HEK293 (cell line): ENCODE measurements around the gene ZNF664.

Experiments
- GLIS1 ChIP-seq: fragments of 450-650 bp; formaldehyde crosslinking; IDR thresholded peaks from 2 replicates; pipeline ENCODE4 v1.5.1; 2016; ENCODE audit warnings: missing biosample characterization, missing genetic modification characterization
- ZBTB8A ChIP-seq: fragments of 450-650 bp; formaldehyde crosslinking; IDR thresholded peaks from 2 replicates; pipeline ENCODE4 v1.5.1; 2016; ENCODE audit warnings: missing biosample characterization, missing genetic modification characterization
- ZNF530 ChIP-seq: fragments of 450-650 bp; formaldehyde crosslinking; IDR thresholded peaks from 2 replicates; pipeline ENCODE4 v1.5.1; 2016; ENCODE audit warnings: low read depth, missing biosample characterization, missing genetic modification characterization
- TF ChIP-seq, protein P1 (sequence below): fragments of 450-650 bp; formaldehyde crosslinking; IDR thresholded peaks from 2 replicates; pipeline ENCODE4 v1.5.1; 2016; ENCODE audit warnings: missing biosample characterization, missing genetic modification characterization
- TF ChIP-seq, protein P2 (sequence below): sonication (generic); formaldehyde crosslinking; IDR thresholded peaks from 2 replicates; pipeline ENCODE4 v1.8.1; 2022; ENCODE audit warnings: mild to moderate bottlenecking, moderate library complexity, missing genetic modification reagents
- TF ChIP-seq, protein P3 (sequence below): fragments of 450-650 bp; formaldehyde crosslinking; IDR thresholded peaks from 2 replicates; pipeline ENCODE4 v1.5.1; 2016; ENCODE audit warnings: missing biosample characterization, missing genetic modification characterization

DNA sequence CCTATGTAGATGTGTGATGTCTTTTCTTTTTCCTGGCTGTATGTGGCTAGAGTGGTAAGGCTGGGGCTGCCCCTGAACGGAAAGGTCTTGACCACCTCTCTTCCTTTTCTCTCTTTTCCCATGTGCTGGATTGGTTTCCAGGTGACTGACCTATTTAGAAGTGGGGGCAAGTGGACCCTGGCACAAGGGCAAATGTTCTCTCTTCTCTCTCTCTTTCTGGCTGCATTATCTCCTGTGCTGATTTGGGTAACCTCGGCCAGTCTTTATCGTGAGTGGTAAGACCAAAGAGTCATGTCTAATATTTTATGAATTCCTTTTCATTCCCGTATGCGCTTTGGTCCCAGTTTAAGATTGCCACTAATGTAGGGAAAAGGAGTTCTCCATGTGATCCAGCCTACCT, 16.2 kb downstream of the ZNF664 start:
- TF ChIP-seq, protein P1, sequence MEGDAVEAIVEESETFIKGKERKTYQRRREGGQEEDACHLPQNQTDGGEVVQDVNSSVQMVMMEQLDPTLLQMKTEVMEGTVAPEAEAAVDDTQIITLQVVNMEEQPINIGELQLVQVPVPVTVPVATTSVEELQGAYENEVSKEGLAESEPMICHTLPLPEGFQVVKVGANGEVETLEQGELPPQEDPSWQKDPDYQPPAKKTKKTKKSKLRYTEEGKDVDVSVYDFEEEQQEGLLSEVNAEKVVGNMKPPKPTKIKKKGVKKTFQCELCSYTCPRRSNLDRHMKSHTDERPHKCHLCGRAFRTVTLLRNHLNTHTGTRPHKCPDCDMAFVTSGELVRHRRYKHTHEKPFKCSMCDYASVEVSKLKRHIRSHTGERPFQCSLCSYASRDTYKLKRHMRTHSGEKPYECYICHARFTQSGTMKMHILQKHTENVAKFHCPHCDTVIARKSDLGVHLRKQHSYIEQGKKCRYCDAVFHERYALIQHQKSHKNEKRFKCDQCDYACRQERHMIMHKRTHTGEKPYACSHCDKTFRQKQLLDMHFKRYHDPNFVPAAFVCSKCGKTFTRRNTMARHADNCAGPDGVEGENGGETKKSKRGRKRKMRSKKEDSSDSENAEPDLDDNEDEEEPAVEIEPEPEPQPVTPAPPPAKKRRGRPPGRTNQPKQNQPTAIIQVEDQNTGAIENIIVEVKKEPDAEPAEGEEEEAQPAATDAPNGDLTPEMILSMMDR (tag by site-specific recombination), result no peak
- TF ChIP-seq ZNF530 (tag by site-specific recombination) (no peak), GLIS1 (tag by site-specific recombination) (no peak), ZBTB8A (tag by site-specific recombination) (no peak)
- TF ChIP-seq, protein P2, sequence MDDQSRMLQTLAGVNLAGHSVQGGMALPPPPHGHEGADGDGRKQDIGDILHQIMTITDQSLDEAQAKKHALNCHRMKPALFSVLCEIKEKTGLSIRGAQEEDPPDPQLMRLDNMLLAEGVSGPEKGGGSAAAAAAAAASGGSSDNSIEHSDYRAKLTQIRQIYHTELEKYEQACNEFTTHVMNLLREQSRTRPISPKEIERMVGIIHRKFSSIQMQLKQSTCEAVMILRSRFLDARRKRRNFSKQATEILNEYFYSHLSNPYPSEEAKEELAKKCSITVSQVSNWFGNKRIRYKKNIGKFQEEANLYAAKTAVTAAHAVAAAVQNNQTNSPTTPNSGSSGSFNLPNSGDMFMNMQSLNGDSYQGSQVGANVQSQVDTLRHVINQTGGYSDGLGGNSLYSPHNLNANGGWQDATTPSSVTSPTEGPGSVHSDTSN (CRISPR knock-in tag), result no peak
- TF ChIP-seq, protein P3, sequence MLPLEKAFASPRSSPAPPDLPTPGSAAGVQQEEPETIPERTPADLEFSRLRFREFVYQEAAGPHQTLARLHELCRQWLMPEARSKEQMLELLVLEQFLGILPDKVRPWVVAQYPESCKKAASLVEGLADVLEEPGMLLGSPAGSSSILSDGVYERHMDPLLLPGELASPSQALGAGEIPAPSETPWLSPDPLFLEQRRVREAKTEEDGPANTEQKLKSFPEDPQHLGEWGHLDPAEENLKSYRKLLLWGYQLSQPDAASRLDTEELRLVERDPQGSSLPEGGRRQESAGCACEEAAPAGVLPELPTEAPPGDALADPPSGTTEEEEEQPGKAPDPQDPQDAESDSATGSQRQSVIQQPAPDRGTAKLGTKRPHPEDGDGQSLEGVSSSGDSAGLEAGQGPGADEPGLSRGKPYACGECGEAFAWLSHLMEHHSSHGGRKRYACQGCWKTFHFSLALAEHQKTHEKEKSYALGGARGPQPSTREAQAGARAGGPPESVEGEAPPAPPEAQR (tag by site-specific recombination), result no peak
